K562 (cell line): ENCODE measurements around the gene CCNC. TPM values are rescaled to one million over a fixed set of nuclear protein-coding genes. Genes with fewer than 3 reads are reported as not detected.

ENCODE experiments used
- ATAC-seq: fragments of 200-7000 bp; cut with Tn5 transposase; 3 replicates; pipeline ENCODE4 v1.9.1; 2020; ENCODE audit warnings: moderate library complexity
- BruUV-seq: library from RNA; stranded (reverse); fragments of 400-500 nt; replicated peaks from 2 replicates; lab custom pipeline; 2021; lab: Mats Ljungman, UMichigan
- CTCF ChIA-PET: fragments of 300-600 bp; formaldehyde crosslinking; extraction: SDS; loops from one replicate; lab custom pipeline; 2021; ENCODE audit warnings: low intra/inter-chr PET ratio; lab: Yijun Ruan, JAX
- POLR2A ChIA-PET: fragments of 300-600, 350-650 bp; sonication (Branson Sonifier 250); formaldehyde crosslinking; extraction: SDS; loops from one replicate; lab custom pipeline; 2021; ENCODE audit warnings: antibody characterized with exemption, inconsistent platforms; lab: Yijun Ruan, JAX
- DNase-seq, 4 experiments: peaks; one replicate each; pipeline versions ENCODE4 v3.0.0 to v3.0.0-alpha.2; 2011 to 2018; ENCODE audit warnings: low spot score in 3 of 4, mixed read lengths in 3 of 4; ENCODE audit errors: extremely low read depth in 1 of 4
- FAIRE-seq: peaks from 2 replicates; lab custom pipeline; 2011; peaks lifted over from hg19 to GRCh38; lab: Jason Lieb, UNC
- H2AFZ ChIP-seq: 2 replicates; pipeline ENCODE4 v1.6.0; 2011; ENCODE audit warnings: low read depth, low read length, control low read depth, inconsistent platforms
- H3K27ac ChIP-seq: fragments of 200-600 bp; 3 replicates; pipeline ENCODE4 v1.8.0; 2011; ENCODE audit warnings: low read depth, mild to moderate bottlenecking, control low read depth, inconsistent platforms, low read length, moderate library complexity, mixed read lengths; ENCODE audit errors: extremely low read depth
- H3K27me3 ChIP-seq, 2 experiments: fragments of 300-600 bp in 1 of 2; 2 replicates in 1 of 2; 3 replicates in 1 of 2; pipeline versions ENCODE4 v1.6.0 to v1.8.0; 2011; ENCODE audit warnings: inconsistent platforms in 2 of 2, low read length in 2 of 2, mild to moderate bottlenecking in 1 of 2, mixed read lengths in 1 of 2, moderate library complexity in 1 of 2; ENCODE audit not compliant: control insufficient read depth in 2 of 2, insufficient read depth in 2 of 2
- H3K36me3 ChIP-seq: fragments of 300-600 bp; 3 replicates; pipeline ENCODE4 v1.8.0; 2011; ENCODE audit warnings: mild to moderate bottlenecking, low read length, inconsistent platforms; ENCODE audit not compliant: control insufficient read depth, insufficient read depth
- H3K4me1 ChIP-seq, 2 experiments: fragments of 200-600 bp in 1 of 2; replicated peaks in 1 of 2; 2 replicates in 1 of 2; 3 replicates in 1 of 2; pipeline versions ENCODE4 v1.5.1 to v1.8.0; 2011; ENCODE audit warnings: inconsistent platforms in 2 of 2, low read length in 2 of 2, mild to moderate bottlenecking in 1 of 2, mixed read lengths in 1 of 2, moderate library complexity in 1 of 2; ENCODE audit not compliant: control insufficient read depth in 2 of 2, insufficient read depth in 2 of 2
- H3K4me2 ChIP-seq: 2 replicates; pipeline ENCODE4 v1.6.1; 2011; ENCODE audit warnings: low read length, control low read depth, inconsistent platforms, mixed read lengths; ENCODE audit not compliant: insufficient read depth
- H3K4me3 ChIP-seq: fragments of 200-600 bp; sonication (generic), shearing (Covaris generic); 2 replicates; pipeline ENCODE4 v1.5.1; 2016; ENCODE audit warnings: control low read depth, inconsistent platforms
- H3K79me2 ChIP-seq: fragments of 200-600 bp; 3 replicates; pipeline ENCODE4 v1.8.0; 2011; ENCODE audit warnings: low read length, inconsistent platforms; ENCODE audit not compliant: control insufficient read depth, insufficient read depth
- H3K9ac ChIP-seq, 2 experiments: 2 replicates each; pipeline versions ENCODE4 v1.6.0 to v1.6.1; 2011; ENCODE audit warnings: low read depth in 2 of 2, low read length in 2 of 2, control low read depth in 1 of 2, inconsistent platforms in 1 of 2, mild to moderate bottlenecking in 1 of 2, mixed read lengths in 1 of 2; ENCODE audit not compliant: insufficient read depth in 1 of 2
- H3K9me1 ChIP-seq: one replicate; pipeline ENCODE4 v1.6.0; 2011; ENCODE audit warnings: inconsistent platforms, mild to moderate bottlenecking, low read length, moderate library complexity; ENCODE audit not compliant: control insufficient read depth, insufficient read depth
- H3K9me3 ChIP-seq: replicated peaks from 2 replicates; pipeline ENCODE4 v1.5.1; 2011; ENCODE audit warnings: low read depth, low read length, inconsistent platforms; ENCODE audit not compliant: control insufficient read depth, insufficient read depth
- H4K20me1 ChIP-seq: replicated peaks from 2 replicates; pipeline ENCODE4 v1.6.1; 2011; ENCODE audit warnings: low read length, inconsistent platforms, mixed read lengths; ENCODE audit not compliant: control insufficient read depth, insufficient read depth
- FOXA3 ChIP-seq, 2 experiments: fragments of 450-650 bp in 1 of 2; sonication (generic) in 1 of 2; formaldehyde crosslinking; IDR thresholded peaks in 1 of 2; conservative IDR thresholded peaks in 1 of 2; 2 replicates each; pipeline versions ENCODE4 v1.4.0 to v1.8.0; 2020 to 2022; ENCODE audit warnings: mild to moderate bottlenecking in 2 of 2, missing genetic modification reagents in 1 of 2
- HDAC2 ChIP-seq: fragments of 450-650 bp; IDR thresholded peaks from 2 replicates; pipeline ENCODE4 v1.6.1; 2016; ENCODE audit warnings: mild to moderate bottlenecking
- HLTF ChIP-seq: fragments of 450-650 bp; IDR thresholded peaks from 2 replicates; pipeline ENCODE4 v1.6.1; 2016
- HMG20A ChIP-seq: fragments of 450-650 bp; formaldehyde crosslinking; conservative IDR thresholded peaks from 2 replicates; pipeline ENCODE4 v1.4.0; 2020; ENCODE audit warnings: mild to moderate bottlenecking, mixed read lengths
- ILK ChIP-seq: fragments of 450-650 bp; IDR thresholded peaks from 2 replicates; pipeline ENCODE4 v1.6.1; 2016; ENCODE audit warnings: missing genetic modification characterization, low read depth, mild to moderate bottlenecking, missing compliant biosample characterization, moderate library complexity, borderline replicate concordance
- MYBL2 ChIP-seq, 2 experiments: fragments of 450-650 bp in 1 of 2; sonication (generic) in 1 of 2; formaldehyde crosslinking in 1 of 2; IDR thresholded peaks; 2 replicates each; pipeline versions ENCODE4 v1.6.1 to v1.8.1; 2017 to 2022; ENCODE audit warnings: borderline replicate concordance in 1 of 2, inconsistent platforms in 1 of 2, low read depth in 1 of 2, mild to moderate bottlenecking in 1 of 2, missing genetic modification reagents in 1 of 2, moderate library complexity in 1 of 2
- PPARD ChIP-seq: fragments of 250-450 bp; sonication (Bioruptor Pico); IDR thresholded peaks from 2 replicates; pipeline ENCODE4 v1.8.0; 2022; ENCODE audit warnings: inconsistent platforms, mild to moderate bottlenecking, moderate library complexity
- RBBP5 ChIP-seq: fragments of 200-600 bp; sonication (generic); IDR thresholded peaks from 2 replicates; pipeline ENCODE4 v1.6.1; 2012; ENCODE audit warnings: borderline replicate concordance, mild to moderate bottlenecking, low read length, control low read depth, inconsistent platforms; ENCODE audit not compliant: insufficient read depth, poor library complexity, severe bottlenecking
- ZC3H4 ChIP-seq: sonication (generic); formaldehyde crosslinking; IDR thresholded peaks from 2 replicates; pipeline ENCODE4 v1.9.0; 2021; ENCODE audit warnings: missing genetic modification reagents, borderline replicate concordance
- ZKSCAN3 ChIP-seq: fragments of 250-450 bp; sonication (Bioruptor Pico); IDR thresholded peaks from 2 replicates; pipeline ENCODE4 v1.4.0; 2020
- ZNF431 ChIP-seq: sonication (generic); formaldehyde crosslinking; IDR thresholded peaks from 2 replicates; pipeline ENCODE4 v1.8.0; 2022; ENCODE audit warnings: mild to moderate bottlenecking, missing genetic modification reagents
- WGBS: fragments of 100-300 bp; shearing (Covaris generic); methylation state at CpG from one replicate; pipeline ENCODE4 v1.1.6; 2016; ENCODE audit warnings: low coverage, mixed read lengths; ENCODE audit not compliant: insufficient coverage; ENCODE audit errors: missing lambda C conversion rate; 5-methylcytosine and 5-hydroxymethylcytosine counted together
- in situ Hi-C: fragments of 300-500 bp; cut with MboI; formaldehyde crosslinking; loops from 4 replicates; pipeline ENCODE4 v1.15.0; 2018; ENCODE audit warnings: inconsistent platforms, mixed read lengths
- intact Hi-C: fragments of 100-400 bp; cut with micrococcal nuclease; formaldehyde crosslinking; loops from 2 replicates; pipeline ENCODE4 v1.14.2; 2022
- polyA plus RNA-seq, 8 experiments: library from polyadenylated mRNA; depleted of rRNA in 4 of 8; stranded (reverse) in 5 of 8; unstranded in 3 of 8; fragments of >200 nt; fragmentation: Nextera tagmentation in 2 of 8; fragmentation: Illumina TruSeq in 1 of 8; extraction: Ambion mirVana in 2 of 8; extraction: Trizol in 1 of 8; gene quantifications; 2 replicates each; pipeline versions ENCODE4 v1.2.1 to v1.2.3, GENCODE V29; 2011 to 2014; ENCODE audit warnings: inconsistent platforms in 1 of 8, missing spikeins in 1 of 8
- total RNA-seq, 7 experiments: library from RNA; depleted of rRNA in 6 of 7; stranded (reverse); fragments of >200 nt in 6 of 7; fragmentation: Illumina TruSeq in 2 of 7; extraction: Trizol in 2 of 7; gene quantifications; 2 replicates each; pipeline versions ENCODE4 v1.2.1 to v1.2.3, GENCODE V29; 2011 to 2021; ENCODE audit warnings: low replicate concordance in 1 of 7
- TF ChIP-seq, protein P1 (sequence below): fragments of 450-650 bp; IDR thresholded peaks from 2 replicates; pipeline ENCODE4 v1.7.0; 2016; ENCODE audit warnings: borderline replicate concordance

CCNC gene
- total and polyA plus RNA-seq, 9 of the 15 experiments (the other 6 are each of a cell fraction or from before 2014, with no cell fraction given), result 68.7 to 177 (median 99.6) TPM

DNA sequence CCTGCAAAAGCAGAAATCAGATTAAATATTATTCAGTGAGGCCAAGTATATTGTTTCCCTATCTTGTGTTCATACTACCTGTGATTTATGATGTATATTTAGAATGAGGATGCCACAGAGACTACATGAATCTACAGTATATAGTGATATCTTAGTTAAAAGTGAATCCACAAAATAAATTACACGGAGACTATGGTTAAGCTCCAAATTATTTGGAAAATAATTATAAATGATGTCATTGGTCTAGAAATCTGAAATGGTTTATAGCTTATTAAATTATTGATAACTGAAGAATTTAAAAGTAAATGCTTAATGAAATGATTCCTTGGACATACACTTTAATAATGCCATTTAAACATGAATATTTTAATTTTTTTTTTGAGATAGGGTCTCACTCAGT lies 49.0 kb downstream of the CCNC start:
- no peak overlapping the region for H3K4me2 ChIP-seq
- ATAC-seq (no peak), FAIRE-seq (no peak)
- H3K27ac ChIP-seq, result no peak overlapping the region
- in situ Hi-C loops (no loop called here), intact Hi-C loops (no loop called here)
- BruUV-seq, result no TSS peak
- no peaks in the 10 kb centered on the region for H4K20me1 ChIP-seq
- H3K4me1 ChIP-seq, result peaks cover 2 to 12% of the 10 kb centered on the region in 2 experiments; a peak in 3 of 5 replicates
- H2AFZ ChIP-seq, result no peak overlapping the region
- H3K27me3 ChIP-seq, result no peaks in the 10 kb centered on the region
- no peak overlapping the region for H3K9ac ChIP-seq
- H3K9me3 ChIP-seq, result no peaks in the 10 kb centered on the region
- TF ChIP-seq RBBP5 (no peak), ZC3H4 (no peak), FOXA3 (CRISPR knock-in tag; conservative IDR thresholded peaks at IDR 0.05 in 1 of 2, IDR thresholded peaks at IDR 0.05 in 1 of 2) (no peak), ILK (tag) (no peak), HMG20A (no peak), HDAC2 (no peak), MYBL2 (IDR thresholded peaks at IDR 0.05; ENCODE audit: low read depth) (no peak), MYBL2 (CRISPR knock-in tag; IDR thresholded peaks at IDR 0.05; ENCODE audit: borderline replicate concordance) (no peak), PPARD (no peak), ZNF431 (CRISPR knock-in tag) (no peak), HLTF (no peak), ZKSCAN3 (CRISPR knock-in tag) (no peak)
- TF ChIP-seq, protein P1, sequence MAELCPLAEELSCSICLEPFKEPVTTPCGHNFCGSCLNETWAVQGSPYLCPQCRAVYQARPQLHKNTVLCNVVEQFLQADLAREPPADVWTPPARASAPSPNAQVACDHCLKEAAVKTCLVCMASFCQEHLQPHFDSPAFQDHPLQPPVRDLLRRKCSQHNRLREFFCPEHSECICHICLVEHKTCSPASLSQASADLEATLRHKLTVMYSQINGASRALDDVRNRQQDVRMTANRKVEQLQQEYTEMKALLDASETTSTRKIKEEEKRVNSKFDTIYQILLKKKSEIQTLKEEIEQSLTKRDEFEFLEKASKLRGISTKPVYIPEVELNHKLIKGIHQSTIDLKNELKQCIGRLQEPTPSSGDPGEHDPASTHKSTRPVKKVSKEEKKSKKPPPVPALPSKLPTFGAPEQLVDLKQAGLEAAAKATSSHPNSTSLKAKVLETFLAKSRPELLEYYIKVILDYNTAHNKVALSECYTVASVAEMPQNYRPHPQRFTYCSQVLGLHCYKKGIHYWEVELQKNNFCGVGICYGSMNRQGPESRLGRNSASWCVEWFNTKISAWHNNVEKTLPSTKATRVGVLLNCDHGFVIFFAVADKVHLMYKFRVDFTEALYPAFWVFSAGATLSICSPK, result no peak
- TF ChIP-seq, all 486 proteins: peak for 0
- H3K79me2 ChIP-seq, result peaks cover 28% of the 10 kb centered on the region
- H3K9me1 ChIP-seq, result no peaks in the 10 kb centered on the region
- POLR2A ChIA-PET, result interaction anchor here (1.1 kb wide), 1 partner anchor 49 kb away, joined by 5 read pairs; the partner anchor contains the start of gene CCNC
- WGBS, result 68% methylated on average over 1 of the region's 1 CpG
- no peak for DNase-seq
- H3K4me3 ChIP-seq, result no peak overlapping the region
- no peaks in the 10 kb centered on the region for H3K36me3 ChIP-seq
- CTCF ChIA-PET, result no interaction called here
